ENCODE measurements around the gene WDR93.

Gene WDR93

GRCh38 chr15:89728254-89728653 is 37.6 kb downstream of the WDR93 start:
- no peak for DNase-seq (ENCODE audit: low spot score)
- TF ChIP-seq CTCF (IDR thresholded peaks at IDR 0.05; ENCODE audit: borderline replicate concordance, control extremely low read depth, extremely low read depth, insufficient read depth, missing control alignments): no peak
- in situ Hi-C loops (cut with MboI; ENCODE audit: low sequenced_read_pairs, unreplicated experiment): no loop called here

GRCh38 chr15:89731275-89731674 is 40.7 kb downstream of the WDR93 start:
- no peak for TF ChIP-seq CTCF (IDR thresholded peaks at IDR 0.05; ENCODE audit: borderline replicate concordance, control extremely low read depth, extremely low read depth, insufficient read depth, missing control alignments)
- in situ Hi-C loops (cut with MboI; ENCODE audit: low sequenced_read_pairs, unreplicated experiment): no loop called here
- DNase-seq (ENCODE audit: low spot score): no peak

- DNase-seq (ENCODE audit: low spot score): no peak
- in situ Hi-C loops (cut with MboI; ENCODE audit: low sequenced_read_pairs, unreplicated experiment): no loop called here
- TF ChIP-seq CTCF (IDR thresholded peaks at IDR 0.05; ENCODE audit: borderline replicate concordance, control extremely low read depth, extremely low read depth, insufficient read depth, missing control alignments): no peak
Measured at GRCh38 chr15:89732451-89733172, 42.0 kb downstream of the WDR93 start.

GRCh38 chr15:89735773-89736172 is 45.2 kb downstream of the WDR93 start:
- no peak for DNase-seq (ENCODE audit: low spot score)
- no peak for TF ChIP-seq CTCF (IDR thresholded peaks at IDR 0.05; ENCODE audit: borderline replicate concordance, control extremely low read depth, extremely low read depth, insufficient read depth, missing control alignments)
- in situ Hi-C loops (cut with MboI; ENCODE audit: low sequenced_read_pairs, unreplicated experiment): no loop called here

GRCh38 chr15:89740137-89740536 is 49.5 kb downstream of the WDR93 start:
- in situ Hi-C loops (cut with MboI; ENCODE audit: low sequenced_read_pairs, unreplicated experiment): no loop called here
- peak; percentile 83 for TF ChIP-seq CTCF (IDR thresholded peaks at IDR 0.05; ENCODE audit: borderline replicate concordance, control extremely low read depth, extremely low read depth, insufficient read depth, missing control alignments)

GRCh38 chr15:89743011-89743410 is 52.4 kb downstream of the WDR93 start:
- no peak for DNase-seq (ENCODE audit: low spot score)
- in situ Hi-C loops (cut with MboI; ENCODE audit: low sequenced_read_pairs, unreplicated experiment): no loop called here

More at GRCh38 chr15:89740137-89740536, 49.5 kb downstream of the WDR93 start:
- peak; percentile 80 for DNase-seq (ENCODE audit: low spot score)

More at GRCh38 chr15:89743011-89743410, 52.4 kb downstream of the WDR93 start:
- TF ChIP-seq CTCF (IDR thresholded peaks at IDR 0.05; ENCODE audit: borderline replicate concordance, control extremely low read depth, extremely low read depth, insufficient read depth, missing control alignments): no peak
